Endometrium (tissue), 2 donors: Measurements from ENCODE around the gene ADSS2.
"Not testable (repeated sequence)": the region's sequence is repeated elsewhere in the genome, so short reads cannot be mapped to it uniquely, and the experiment has no call there.

Experiments
- FAIRE-seq: peaks from 2 replicates; lab custom pipeline; 2012; peaks lifted over from hg19 to GRCh38; lab: Jason Lieb, UNC
- donor health status: control.
- donor health status: control.

Gene ADSS2

GRCh38 chr1:244365262-244365661 is 86.4 kb downstream of the ADSS2 start:
- FAIRE-seq = not testable (repeated sequence)

- no peak for FAIRE-seq
Measured at GRCh38 chr1:244362476-244362875, 89.2 kb downstream of the ADSS2 start.

GRCh38 chr1:244361764-244362473 is 89.8 kb downstream of the ADSS2 start:
- peak; percentile 29 for FAIRE-seq
